ENCODE results near the gene CRYL1.

CRYL1 gene

GRCh38 chr13:20415694-20416107 lies 110.0 kb downstream of the CRYL1 start:
- no peak for DNase-seq

GRCh38 chr13:20415306-20415679 lies 110.4 kb downstream of the CRYL1 start:
- no peak for DNase-seq

GRCh38 chr13:20414546-20415305 lies 110.9 kb downstream of the CRYL1 start:
- DNase-seq, result no peak

DNA sequence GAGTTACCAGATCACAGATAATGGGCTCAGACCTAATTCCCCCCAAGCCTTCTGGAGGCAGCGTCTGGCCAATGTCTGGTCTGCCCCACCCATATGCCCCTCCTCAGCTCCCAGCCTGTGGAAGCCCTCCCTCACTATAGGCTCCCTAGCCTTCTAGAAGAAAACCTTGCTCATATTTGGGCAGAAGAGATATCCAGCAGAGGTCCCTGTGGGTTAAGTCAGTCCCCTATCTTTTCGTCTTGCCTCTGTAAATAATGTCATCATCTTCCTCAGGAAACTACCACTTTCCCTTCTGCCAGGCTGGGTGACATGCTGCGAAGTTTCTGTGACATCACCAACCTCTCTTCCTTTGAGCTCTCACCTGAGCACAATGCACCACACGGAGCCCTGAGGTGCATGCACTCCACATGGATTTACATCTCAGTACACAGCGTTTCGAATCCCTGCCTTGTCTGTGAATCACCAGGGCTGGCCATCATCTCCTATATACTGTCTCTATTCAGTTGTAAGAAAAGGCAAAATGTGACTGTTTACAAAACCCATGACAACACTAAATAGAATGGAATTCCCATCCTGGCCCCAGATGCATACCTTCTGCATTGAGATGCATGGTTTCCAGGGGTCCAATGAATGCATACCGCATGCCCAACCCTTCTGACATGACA lies 112.8 kb downstream of the CRYL1 start:
- DNase-seq, result no peak

DNA sequence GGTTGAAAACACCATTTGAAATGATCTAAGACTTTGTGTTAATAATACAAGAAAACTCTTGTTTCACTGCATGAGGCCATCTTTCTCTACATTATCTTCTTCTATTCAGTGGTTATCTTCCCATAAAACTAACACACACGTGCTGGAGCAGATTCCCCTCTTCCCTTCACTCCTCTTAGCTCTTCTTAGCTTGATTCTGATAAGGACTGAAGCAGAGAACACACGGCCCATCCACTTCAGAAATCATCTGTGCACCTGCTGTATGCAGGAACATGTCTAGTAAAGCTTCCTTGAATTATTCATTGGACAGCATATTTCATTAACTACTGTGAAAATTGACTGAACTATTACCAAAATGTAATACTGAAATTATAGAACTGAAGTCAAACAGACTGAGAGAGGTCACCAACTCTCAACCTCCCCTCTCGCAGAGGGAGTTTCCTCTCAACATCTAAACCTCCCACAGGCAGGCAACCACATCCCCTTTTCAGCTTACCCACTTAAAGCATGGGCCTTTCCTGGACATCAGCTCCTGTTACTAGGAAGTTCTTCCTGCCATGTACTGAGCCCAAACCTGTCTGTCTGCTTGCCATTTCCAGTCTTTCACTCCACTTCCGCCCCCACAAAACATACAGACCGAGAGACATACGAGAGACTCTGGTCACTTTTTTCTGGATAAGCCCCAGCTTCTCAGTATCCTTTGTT lies 113.9 kb downstream of the CRYL1 start:
- DNase-seq, result no peak

- no peak for DNase-seq
Observed at GRCh38 chr13:20410726-20411125, 114.9 kb downstream of the CRYL1 start.

GRCh38 chr13:20408181-20408580 lies 117.5 kb downstream of the CRYL1 start:
- no peak for DNase-seq

DNA sequence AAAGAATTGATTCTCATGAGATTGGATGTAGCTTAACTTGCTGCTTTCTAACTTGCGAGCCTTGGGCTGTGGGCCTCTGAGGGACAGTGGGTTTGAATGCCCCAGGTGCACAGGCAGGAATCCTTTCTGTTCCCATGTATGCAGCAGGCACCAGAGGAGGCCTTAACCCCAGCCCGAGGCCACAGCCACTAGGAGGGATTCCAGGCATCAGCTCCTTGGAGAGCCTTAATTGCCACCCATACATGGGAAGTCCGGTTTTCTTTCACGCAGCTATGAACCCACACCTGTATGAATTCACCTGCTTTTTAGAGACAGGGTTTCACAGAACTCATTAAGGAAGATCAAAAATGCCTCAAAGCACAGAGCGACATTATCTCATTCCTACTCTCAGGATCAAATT lies 117.9 kb downstream of the CRYL1 start:
- no peak for DNase-seq

GRCh38 chr13:20405691-20406090 lies 120.0 kb downstream of the CRYL1 start:
- DNase-seq, result no peak

DNA sequence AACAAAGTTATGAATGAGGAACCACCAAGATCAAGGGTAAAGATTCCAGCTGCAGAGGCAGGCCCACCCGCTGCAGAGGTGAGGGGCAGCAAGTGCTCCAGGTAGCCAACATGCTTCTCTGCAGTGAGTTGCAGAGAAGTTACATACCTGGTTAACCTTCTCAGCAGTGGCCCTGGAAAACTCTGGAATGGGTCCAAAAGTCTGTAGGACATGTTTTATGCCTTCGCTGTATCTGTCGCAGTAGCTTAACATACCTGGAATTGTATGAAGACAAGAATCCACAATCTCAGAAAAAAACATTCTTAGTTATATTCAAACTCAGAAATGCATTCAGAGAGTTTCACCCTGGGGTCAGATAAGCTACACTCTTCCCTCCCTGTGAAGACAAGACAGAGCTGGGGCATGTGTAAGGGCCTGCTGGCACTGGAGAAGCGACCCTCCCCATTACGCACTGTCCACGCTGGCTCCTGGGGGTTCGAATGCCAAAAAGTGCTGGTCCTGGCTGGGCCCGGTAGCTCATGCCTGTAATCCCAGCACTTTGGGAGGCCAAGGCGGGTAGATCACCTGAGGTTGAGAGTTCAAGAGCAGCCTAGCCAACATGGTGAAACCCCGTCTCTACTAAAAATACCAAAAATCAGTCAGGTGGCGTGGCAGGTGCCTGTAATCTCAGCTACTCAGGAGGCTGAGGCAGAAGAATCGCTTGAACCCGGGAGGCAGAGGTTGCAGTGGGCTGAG lies 121.0 kb downstream of the CRYL1 start:
- DNase-seq, result no peak

DNA sequence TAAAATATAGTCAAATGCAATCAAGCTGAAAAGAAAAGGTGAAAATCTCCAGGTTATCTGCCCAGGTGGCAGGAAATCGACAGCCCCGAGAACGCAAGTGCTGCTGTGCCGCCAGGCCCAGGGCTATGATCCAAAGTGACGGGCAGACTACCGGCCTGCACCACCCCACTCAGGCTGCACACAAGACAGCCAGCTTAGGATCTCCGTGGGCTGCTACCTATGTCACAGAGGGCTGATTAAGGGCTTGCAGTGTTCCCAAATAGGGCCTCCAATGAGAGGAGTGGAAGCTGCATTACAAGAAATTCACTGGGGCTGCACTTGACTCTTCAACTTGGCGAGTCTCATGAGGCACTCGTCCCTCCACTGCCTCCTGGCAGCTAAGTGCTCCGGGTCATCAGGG lies 121.8 kb downstream of the CRYL1 start:
- DNase-seq, result no peak

DNA sequence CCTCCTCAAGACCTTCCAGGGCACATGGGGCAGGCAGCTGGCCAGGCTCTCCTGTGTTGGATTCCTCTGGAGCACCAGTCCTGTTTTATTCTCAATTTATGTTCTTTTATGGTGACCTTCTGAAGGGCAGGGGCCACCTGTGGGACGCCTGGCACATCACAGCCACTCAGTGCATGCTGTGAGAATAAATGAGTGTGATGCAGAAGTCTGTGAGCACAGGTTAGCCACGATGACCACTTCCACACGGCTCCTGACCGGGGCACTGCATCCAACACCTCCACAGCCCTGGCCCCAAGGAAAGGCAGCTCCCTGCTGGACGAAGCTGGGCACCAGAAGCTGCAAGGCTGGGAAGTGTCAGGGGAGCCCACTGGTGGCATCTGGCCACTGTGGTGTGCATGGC lies 122.8 kb downstream of the CRYL1 start:
- DNase-seq, result no peak

DNA sequence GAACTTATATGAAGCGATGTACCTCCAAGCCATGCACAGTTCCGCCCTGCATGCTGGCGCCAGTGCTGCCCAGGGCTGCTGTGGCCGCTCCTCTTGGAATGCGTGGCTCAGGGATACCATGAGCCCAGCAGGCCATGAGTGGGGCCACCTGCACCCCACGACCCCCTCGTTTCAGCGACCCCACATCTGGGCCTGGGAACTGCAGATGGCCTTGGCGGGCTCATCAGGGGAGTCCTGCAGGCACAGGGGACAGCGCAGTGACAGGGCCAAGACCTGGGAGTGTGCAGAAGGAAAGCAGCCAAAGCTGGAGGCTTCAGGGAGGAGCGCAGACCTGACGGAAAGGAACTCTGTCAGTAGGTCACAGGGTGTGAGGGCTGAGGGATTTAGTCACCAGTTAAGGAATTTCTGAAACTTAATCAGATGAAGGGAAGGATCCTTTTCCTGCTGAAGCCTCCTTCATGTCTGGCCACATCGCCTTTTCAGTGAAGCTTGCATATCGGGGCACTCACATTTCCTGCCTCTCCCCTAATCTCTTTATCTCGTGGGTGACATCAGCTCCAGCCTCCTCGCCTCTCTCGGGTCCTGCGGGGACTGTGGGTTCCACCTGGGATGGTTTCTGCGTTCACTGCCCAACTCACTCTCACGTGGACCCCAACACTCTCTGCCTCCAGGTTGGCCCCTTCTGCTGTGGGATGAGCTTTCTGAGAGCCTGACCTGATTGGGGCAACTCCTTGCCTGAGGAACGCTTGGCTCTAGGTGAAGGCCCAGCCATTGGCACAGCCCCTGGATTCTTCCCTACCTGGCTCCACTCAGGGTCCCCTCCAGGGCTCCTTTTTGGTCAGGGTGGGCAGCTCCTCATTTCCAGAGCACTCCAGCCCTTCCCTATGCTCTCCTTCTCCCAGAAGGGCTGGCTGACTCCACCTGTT lies 123.5 kb downstream of the CRYL1 start:
- no peak for DNase-seq

- no peak for DNase-seq
Observed at GRCh38 chr13:20401531-20401930, 124.1 kb downstream of the CRYL1 start.

DNA sequence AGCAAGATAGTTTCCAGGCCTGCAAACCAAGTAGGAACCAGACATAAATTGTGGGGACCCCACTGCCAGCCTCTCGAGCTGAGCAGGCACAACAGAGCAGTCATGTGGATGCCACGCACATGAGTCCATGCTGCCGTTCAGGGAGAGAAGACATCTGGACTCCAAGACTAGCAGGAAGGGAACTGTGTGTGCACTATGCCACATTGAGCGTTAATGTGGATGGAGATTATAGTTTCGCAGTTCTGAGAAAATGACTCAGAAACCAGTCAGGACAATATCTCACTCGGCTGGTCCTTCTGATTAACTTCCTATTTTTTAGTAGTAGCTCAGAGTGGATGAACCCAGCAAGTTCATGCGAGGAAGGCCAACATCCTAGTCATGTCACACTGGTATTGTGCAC lies 124.9 kb downstream of the CRYL1 start:
- no peak for DNase-seq

DNA sequence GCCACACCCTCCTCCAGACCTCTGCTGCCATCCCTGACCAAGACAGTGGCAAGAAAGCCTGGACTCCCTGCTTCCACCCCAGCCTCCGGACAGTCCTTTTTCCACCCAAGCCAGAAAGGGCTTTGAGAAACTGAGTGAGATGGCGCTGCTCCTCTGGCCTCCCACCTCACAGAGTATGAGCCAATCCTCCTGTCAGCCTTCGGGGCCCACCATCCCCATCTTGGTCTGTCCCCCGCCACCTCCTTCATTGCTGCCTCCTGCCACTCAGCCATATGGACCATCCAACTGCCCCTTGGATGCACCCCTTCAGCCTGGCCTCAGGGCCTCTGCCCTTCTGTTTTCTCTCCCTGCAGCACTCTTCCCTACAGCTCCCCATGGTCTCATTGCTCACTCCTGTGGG lies 125.7 kb downstream of the CRYL1 start:
- no peak for DNase-seq

GRCh38 chr13:20399515-20399914 lies 126.1 kb downstream of the CRYL1 start:
- DNase-seq, result no peak

- no peak for DNase-seq
Observed at GRCh38 chr13:20398459-20398858, 127.2 kb downstream of the CRYL1 start.

DNA sequence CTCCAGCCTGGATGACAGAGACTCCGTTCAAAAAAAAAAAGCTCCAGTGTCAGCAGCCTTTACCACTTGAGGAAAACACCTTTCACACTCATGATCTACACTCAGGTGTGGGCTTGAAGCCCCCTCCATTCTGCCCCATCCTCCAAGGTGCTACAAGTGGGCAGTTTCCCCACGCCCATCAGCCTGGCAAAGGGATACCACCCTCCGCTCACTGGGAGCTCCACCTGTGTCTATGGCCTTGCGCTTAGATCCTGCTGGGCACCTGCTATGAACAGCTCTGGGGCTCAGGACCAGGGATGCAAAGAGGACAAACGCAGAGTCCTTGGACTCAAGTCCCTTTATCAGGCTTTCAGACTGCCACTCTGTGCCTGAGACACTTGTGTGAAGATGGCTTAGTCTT lies 127.8 kb downstream of the CRYL1 start:
- no peak for DNase-seq

- no peak for DNase-seq
Observed at GRCh38 chr13:20395061-20395916, 130.4 kb downstream of the CRYL1 start.

GRCh38 chr13:20394506-20394905 lies 131.2 kb downstream of the CRYL1 start:
- no peak for DNase-seq
